Psoas muscle (tissue), 8 donors: ENCODE measurements around the gene GPR75. TPM values are rescaled to one million over a fixed set of nuclear protein-coding genes. Genes with fewer than 3 reads are reported as not detected.

ENCODE experiments used
- ATAC-seq, 4 donors: fragments of 200-7000 bp; cut with Tn5 transposase; one replicate each; pipeline ENCODE4 v1.9.1; 2020; ENCODE audit warnings: moderate library complexity in 3 of 4, mild to moderate bottlenecking in 2 of 4
- DNase-seq, 2 donors: peaks; one replicate each; pipeline ENCODE4 v3.0.0-alpha.2; 2020
- H3K27ac ChIP-seq: fragments of 200-600 bp; one replicate; pipeline ENCODE4 v1.8.0; 2022
- H3K27me3 ChIP-seq, 3 donors: fragments of 200-600 bp in 1 of 3; one replicate each; pipeline versions ENCODE4 v1.6.1 to v1.8.0; 2013 to 2022; ENCODE audit warnings: low read length in 2 of 3, mild to moderate bottlenecking in 2 of 3, moderate library complexity in 1 of 3; ENCODE audit not compliant: insufficient read depth in 3 of 3
- H3K36me3 ChIP-seq, 2 donors: fragments of 200-600 bp in 1 of 2; one replicate each; pipeline versions ENCODE4 v1.6.1 to v1.8.0; 2013 to 2022; ENCODE audit warnings: low read depth in 1 of 2, mild to moderate bottlenecking in 1 of 2, moderate library complexity in 1 of 2; ENCODE audit not compliant: insufficient read depth in 1 of 2
- H3K4me1 ChIP-seq: fragments of 200-600 bp; one replicate; pipeline ENCODE4 v1.8.0; 2022
- H3K4me3 ChIP-seq: fragments of 200-600 bp; one replicate; pipeline ENCODE4 v1.8.0; 2022; ENCODE audit warnings: mild to moderate bottlenecking
- H3K9me3 ChIP-seq: fragments of 200-600 bp; one replicate; pipeline ENCODE4 v1.8.0; 2022
- CTCF ChIP-seq: fragments of 200-600 bp; IDR thresholded peaks from one replicate; pipeline ENCODE4 v1.8.0; 2022; ENCODE audit warnings: antibody characterized with exemption
- WGBS, 3 donors: extraction: QIAGEN DNeasy Blood & Tissue Kit; methylation state at CpG; one replicate each; pipeline versions ENCODE4 v1.1.6 to v1.1.7; 2013; 5-methylcytosine and 5-hydroxymethylcytosine counted together
- intact Hi-C, 2 donors: fragments of 100-400 bp; cut with DNase I; formaldehyde crosslinking; loops; one replicate each; pipeline versions ENCODE4 v1.11.0 to v1.14.2; 2022
- long read RNA-seq, 2 donors: library from polyadenylated mRNA; unstranded; transcript quantifications; one replicate each; pipeline ENCODE4 v2.0.0, GENCODE V29; 2021
- polyA plus RNA-seq, 3 donors: library from polyadenylated mRNA; stranded (reverse); fragments of 200-250 nt; gene quantifications; one replicate each; pipeline ENCODE4 v1.2.3, GENCODE V29; 2013
- total RNA-seq, 4 donors: library from RNA; stranded (reverse); fragmentation: NEBNext Ultra II Directional in 2 of 4; extraction: Animal tissue kit (Norgen Biotek cat#: 25700) in 2 of 4; gene quantifications; one replicate each; pipeline versions ENCODE4 v1.2.1 to v1.2.4, GENCODE V29; 2021 to 2023
- donor health status: healthy with polysubstance abuse.
- donor health status: DM: no; HTN: no; CAD: no; lungs with moderate emphysema.
- donor health status: Bipolar disorder and iron deficiency.
- donor health status: healthy.
- donor health status: DM: yes; HTN: yes; CAD: no.
- donor health status: DM: no; HTN: no; CAD: no.
- donor health status: DM: no; HTN: no; CAD: no.
- donor health status: DM: yes; HTN: yes; CAD: no.

The GPR75 gene
- total RNA-seq (1 to 10 TPM in 2 of 4 donors, under 1 TPM in 2; 0.51 to 1.3 (median 1.0) TPM), polyA plus RNA-seq (1 to 10 TPM in 1 of 3 donors, under 1 TPM in 2; 0.29 to 1.9 (median 0.38) TPM)
- long read RNA-seq, donor 1 = 0 reads
- long read RNA-seq, donor 2 = 0 reads

GRCh38 chr2:53859206-53860181 lies at the start of gene GPR75:
TSS of gene GPR75 (minus strand) at chr2:53859967. CDS start at chr2:53854756, 5,211 bp downstream.
- peak; percentile 18 to 57 for DNase-seq
- ATAC-seq = peak; percentile 28 to 69 (median 48)
- WGBS, 3 donors = 45 to 60% (median 45%) methylated on average over 54 to 72 of the region's 72 CpGs
- intact Hi-C loops = no loop called here
- Histone ChIP-seq H3K9me3 (no peaks in the 10 kb centered on the region), H3K36me3 (peaks cover 0 to 22% of the 10 kb centered on the region in 2 donors), H3K4me3 (peak within 1 kb of the TSS; percentile 36), H3K4me1 (no peaks in the 10 kb centered on the region), H3K27me3 (no peaks in the 10 kb centered on the region), H3K27ac (no peak within 1 kb of the TSS)
- TF ChIP-seq CTCF = no peak

GRCh38 chr2:53907582-53907981 lies 47.8 kb upstream of the GPR75 start:
- intact Hi-C loops = no loop called here
- Histone ChIP-seq H3K27ac (no peak overlapping the region), H3K9me3 (no peaks in the 10 kb centered on the region), H3K36me3 (peaks cover 11 to 91% of the 10 kb centered on the region in 2 donors), H3K27me3 (no peaks in the 10 kb centered on the region), H3K4me3 (no peak overlapping the region), H3K4me1 (peaks cover 5% of the 10 kb centered on the region)
- no peak for TF ChIP-seq CTCF
- DNase-seq = no peak
- 61 to 78% (median 62%) methylated on average over 1 of the region's 1 CpG for WGBS, 3 donors
- no peak for ATAC-seq

GRCh38 chr2:53905396-53905795 lies 45.6 kb upstream of the GPR75 start:
- no peak for DNase-seq
- intact Hi-C loops = no loop called here
- no peak for ATAC-seq
- TF ChIP-seq CTCF = no peak
- Histone ChIP-seq H3K9me3 (no peaks in the 10 kb centered on the region), H3K36me3 (peaks cover 12 to 100% of the 10 kb centered on the region in 2 donors), H3K4me3 (no peak overlapping the region), H3K4me1 (no peaks in the 10 kb centered on the region), H3K27ac (no peak overlapping the region), H3K27me3 (no peaks in the 10 kb centered on the region)
- WGBS, 3 donors = 98 to 99% (median 98%) methylated on average over 9 of the region's 9 CpGs

- Histone ChIP-seq H3K9me3 (no peaks in the 10 kb centered on the region), H3K27ac (no peak overlapping the region), H3K4me1 (no peaks in the 10 kb centered on the region), H3K27me3 (no peaks in the 10 kb centered on the region), H3K4me3 (no peak overlapping the region), H3K36me3 (peaks cover 12 to 99% of the 10 kb centered on the region in 2 donors)
- no peak for TF ChIP-seq CTCF
- ATAC-seq (peak in 1 of 4 donors; percentile 54), DNase-seq (no peak)
- intact Hi-C loops = no loop called here
- WGBS, 3 donors = 56 to 91% (median 67%) methylated on average over 4 of the region's 4 CpGs
These were observed 43.2 kb upstream of the GPR75 start for GRCh38 chr2:53903011-53903410.
